ENCODE results near the gene ZNF570. TPM values are rescaled to one million over a fixed set of nuclear protein-coding genes. Genes with fewer than 3 reads are reported as not detected.

The ZNF570 gene
- total RNA-seq, 1 experiment from 2014 or later: 4.1 TPM

Other genes with a start within 250 kb of the ZNF570 start
- gene ZNF527, start 98.3 kb upstream of the ZNF570 start, total RNA-seq (2014; rRNA removed; shearing (Covaris generic)): 6.2 and 6.3 TPM in 2 replicates
- gene ZNF569, start 1.9 kb upstream of the ZNF570 start, total RNA-seq (2014; rRNA removed; shearing (Covaris generic)): 5.7 TPM in 2 replicates
- 2.6 and 3.3 TPM in 2 replicates for gene ZNF793, start 37.6 kb downstream of the ZNF570 start, total RNA-seq (2014; rRNA removed; shearing (Covaris generic))
- gene ZNF571, start 125.4 kb downstream of the ZNF570 start, total RNA-seq (2014; rRNA removed; shearing (Covaris generic)): 2.9 and 4.2 TPM in 2 replicates
- 0.46 TPM in 1 of 2 replicates, not detected in the other for gene ZNF540, start 125.5 kb downstream of the ZNF570 start, total RNA-seq (2014; rRNA removed; shearing (Covaris generic))
- 5.4 and 15.2 TPM in 2 replicates for gene ZFP30, start 186.1 kb downstream of the ZNF570 start, total RNA-seq (2014; rRNA removed; shearing (Covaris generic))